H1 (cell line): Measurements from ENCODE around the gene NKTR. TPM values are rescaled to one million over a fixed set of nuclear protein-coding genes. Genes with fewer than 3 reads are reported as not detected.

ENCODE experiments used
- ATF2 ChIP-seq: IDR thresholded peaks from 2 replicates; pipeline ENCODE4 v1.6.1; 2012; ENCODE audit warnings: low read length, inconsistent platforms
- polyA plus RNA-seq, 7 experiments: library from polyadenylated mRNA; depleted of rRNA in 3 of 7; stranded (reverse) in 5 of 7; unstranded in 2 of 7; fragments of >200 nt in 5 of 7; fragments of 200-250 nt in 2 of 7; gene quantifications; 1 replicate in 5 of 7; 2 replicates in 1 of 7; 4 replicates in 1 of 7; pipeline versions ENCODE4 v1.2.1 to v1.2.3, GENCODE V29; 2011 to 2013; ENCODE audit warnings: missing spikeins in 2 of 7, mixed read lengths in 2 of 7
- total RNA-seq: library from RNA; stranded (reverse); fragmentation: NEBNext Ultra II Directional; extraction: Animal tissue kit (Norgen Biotek cat#: 25700); gene quantifications from 2 replicates; pipeline ENCODE4 v1.2.1, GENCODE V29; 2021

The NKTR gene
- total and polyA plus RNA-seq, 2 of the 8 experiments (the other 6 are each of a cell fraction or from before 2014, with no cell fraction given) = 24.1 to 62.2 TPM

DNA sequence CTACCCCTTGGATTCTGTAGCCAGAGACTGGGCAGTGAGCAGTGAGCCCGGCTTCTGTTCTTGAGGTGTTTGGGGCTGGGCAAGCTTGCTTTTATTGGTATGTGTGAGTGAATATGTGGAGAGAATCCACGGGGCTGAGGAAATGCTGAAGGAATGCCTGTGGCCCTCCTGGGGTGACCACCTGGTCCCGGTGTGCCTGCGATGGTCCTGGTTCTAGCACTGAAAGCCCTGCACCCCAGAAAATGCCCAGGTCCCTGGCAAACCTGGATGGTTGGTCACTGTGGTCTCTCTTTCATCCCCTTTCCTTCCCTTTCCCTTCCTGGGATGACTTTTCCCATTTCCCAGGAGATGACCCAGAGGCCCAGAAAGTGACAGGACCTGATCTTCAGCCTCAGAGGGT, 57.2 kb downstream of the NKTR start (continued):
- no peak for TF ChIP-seq ATF2
